HepG2 (cell line): ENCODE results near the gene ZBTB37. TPM values are rescaled to one million over a fixed set of nuclear protein-coding genes. Genes with fewer than 3 reads are reported as not detected.
A peak's percentile ranks its signal among the peaks of the same experiment; 100 is the strongest.

Source experiments
- KLF13 ChIP-seq: sonication (generic); formaldehyde crosslinking; IDR thresholded peaks from 2 replicates; pipeline ENCODE4 v1.4.0; 2020; ENCODE audit warnings: mild to moderate bottlenecking, missing genetic modification reagents
- KLF6 ChIP-seq: IDR thresholded peaks from 2 replicates; pipeline ENCODE4 v1.8.0; 2016; ENCODE audit warnings: missing biosample characterization, missing genetic modification reagents
- MED8 ChIP-seq: sonication (generic); formaldehyde crosslinking; IDR thresholded peaks from 2 replicates; pipeline ENCODE4 v1.8.1; 2023; ENCODE audit warnings: mild to moderate bottlenecking, missing genetic modification reagents; ENCODE audit not compliant: insufficient replicate concordance
- MYNN ChIP-seq: sonication (generic); formaldehyde crosslinking; IDR thresholded peaks from 2 replicates; pipeline ENCODE4 v1.4.0; 2020; ENCODE audit warnings: mild to moderate bottlenecking, low read depth, missing genetic modification reagents
- RBAK ChIP-seq: sonication (generic); formaldehyde crosslinking; IDR thresholded peaks from 2 replicates; pipeline ENCODE4 v1.5.1; 2020; ENCODE audit warnings: mild to moderate bottlenecking, missing genetic modification reagents
- SALL1 ChIP-seq: sonication (generic); formaldehyde crosslinking; IDR thresholded peaks from 2 replicates; pipeline ENCODE4 v1.8.0; 2022; ENCODE audit warnings: mild to moderate bottlenecking, missing genetic modification reagents
- TSC22D2 ChIP-seq: sonication (generic); formaldehyde crosslinking; IDR thresholded peaks from 2 replicates; pipeline ENCODE4 v1.5.1; 2020; ENCODE audit warnings: missing genetic modification reagents, mild to moderate bottlenecking, borderline replicate concordance
- XRCC5 ChIP-seq: fragments of 200-400 bp; formaldehyde crosslinking; optimal IDR thresholded peaks from 2 replicates; pipeline ENCODE3; 2017; ENCODE audit warnings: mild to moderate bottlenecking, low read length
- ZFP37 ChIP-seq: sonication (generic); formaldehyde crosslinking; IDR thresholded peaks from 2 replicates; pipeline ENCODE4 v1.4.0; 2020; ENCODE audit warnings: missing genetic modification reagents, borderline replicate concordance
- ZNF564 ChIP-seq: sonication (generic); formaldehyde crosslinking; IDR thresholded peaks from 2 replicates; pipeline ENCODE4 v1.8.1; 2023; ENCODE audit warnings: mild to moderate bottlenecking, missing genetic modification reagents
- ZNF7 ChIP-seq: IDR thresholded peaks from 2 replicates; pipeline ENCODE4 v1.6.1; 2016; ENCODE audit warnings: missing biosample characterization, missing genetic modification reagents
- ZNF777 ChIP-seq: sonication (generic); formaldehyde crosslinking; IDR thresholded peaks from 2 replicates; pipeline ENCODE4 v1.4.0; 2020; ENCODE audit warnings: missing genetic modification reagents
- polyA plus RNA-seq, 8 experiments: library from polyadenylated mRNA; depleted of rRNA in 3 of 8; stranded (reverse) in 7 of 8; unstranded in 1 of 8; fragments of >200 nt; fragmentation: Illumina TruSeq in 4 of 8; extraction: Trizol in 4 of 8; gene quantifications; 2 replicates each; pipeline versions ENCODE4 v1.2.1 to v1.2.3, GENCODE V29; 2011 to 2016; ENCODE audit warnings: low read depth in 4 of 8, missing spikeins in 1 of 8, mixed read lengths in 1 of 8; ENCODE audit not compliant: insufficient read depth in 1 of 8
- total RNA-seq, 5 experiments: library from RNA; depleted of rRNA; stranded (reverse); fragments of >200 nt; fragmentation: Illumina TruSeq; extraction: Trizol; gene quantifications; 2 replicates each; pipeline ENCODE4 v1.2.3, GENCODE V29; 2016; ENCODE audit warnings: low read depth in 1 of 5
- TF ChIP-seq, protein P1 (sequence below): sonication (generic); formaldehyde crosslinking; IDR thresholded peaks from 2 replicates; pipeline ENCODE4 v1.5.0; 2020; ENCODE audit warnings: missing genetic modification reagents, mild to moderate bottlenecking, borderline replicate concordance
- TF ChIP-seq, protein P2 (sequence below): sonication (generic); formaldehyde crosslinking; IDR thresholded peaks from 2 replicates; pipeline ENCODE4 v1.8.0; 2022; ENCODE audit warnings: missing genetic modification reagents, low read depth, mild to moderate bottlenecking, borderline replicate concordance
- TF ChIP-seq, protein P3 (sequence below): IDR thresholded peaks from 2 replicates; pipeline ENCODE4 v1.6.1; 2012; ENCODE audit warnings: low read depth, low read length, improper control_type of control experiment
- TF ChIP-seq, protein P4 (sequence below): sonication (generic); formaldehyde crosslinking; IDR thresholded peaks from 2 replicates; pipeline ENCODE4 v1.4.0; 2020; ENCODE audit warnings: mild to moderate bottlenecking, low read depth, missing genetic modification reagents
- TF ChIP-seq, protein P5 (sequence below): IDR thresholded peaks from 2 replicates; pipeline ENCODE4 v1.6.1; 2016; ENCODE audit warnings: low read depth, missing genetic modification reagents, missing compliant biosample characterization
- TF ChIP-seq, protein P6 (sequence below): sonication (generic); formaldehyde crosslinking; IDR thresholded peaks from 2 replicates; pipeline ENCODE4 v1.4.0; 2020; ENCODE audit warnings: missing genetic modification reagents

The ZBTB37 gene
- total and polyA plus RNA-seq, 2 of the 13 experiments (the other 11 are each of a cell fraction or from before 2014, with no cell fraction given), result 2.6 to 7.7 TPM

DNA sequence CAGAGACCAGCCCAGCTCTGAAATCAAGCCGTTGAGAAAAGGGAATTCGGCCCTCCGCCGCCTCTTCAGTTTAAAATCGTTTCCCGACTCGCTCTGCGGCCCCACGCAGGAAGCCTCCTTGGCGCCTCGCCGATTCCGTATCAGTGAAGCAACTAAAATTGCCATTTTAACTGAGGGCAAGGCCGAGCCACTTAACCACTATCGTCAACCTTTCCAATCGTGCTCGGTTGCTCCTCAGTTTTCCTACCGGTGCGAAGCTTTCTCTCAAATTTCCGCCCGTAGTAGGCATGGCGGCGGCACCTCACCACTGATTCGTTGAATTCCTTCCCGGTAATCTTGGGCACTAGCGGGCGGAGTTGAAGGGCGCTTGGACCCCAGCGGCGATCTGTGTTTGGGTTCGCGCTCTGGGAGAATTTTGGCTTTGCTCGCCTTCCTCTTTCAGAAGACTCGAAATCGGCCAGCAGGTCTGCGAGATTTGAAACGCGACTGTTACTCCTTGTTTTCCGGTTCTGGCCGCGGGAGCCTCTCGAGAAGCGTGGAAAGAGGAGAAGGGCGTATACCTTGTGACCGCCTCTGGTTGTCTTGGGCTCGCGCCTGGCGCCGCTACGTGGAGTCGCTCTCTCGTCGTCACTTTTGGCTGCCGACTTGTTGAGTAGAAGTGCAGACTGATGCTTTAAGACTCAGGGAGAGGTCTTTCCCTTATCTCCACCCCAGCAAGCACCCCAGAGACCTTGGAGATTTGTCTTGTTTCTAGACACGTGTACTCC, 43.7 kb upstream of the ZBTB37 start, which contains the start of the genes CENPL and DARS2 (continued):
- TF ChIP-seq, protein P1, sequence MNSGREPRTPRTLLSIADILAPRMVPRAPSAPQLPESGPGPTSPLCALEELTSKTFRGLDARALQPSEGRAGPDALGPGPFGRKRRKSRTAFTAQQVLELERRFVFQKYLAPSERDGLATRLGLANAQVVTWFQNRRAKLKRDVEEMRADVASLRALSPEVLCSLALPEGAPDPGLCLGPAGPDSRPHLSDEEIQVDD (CRISPR knock-in tag), result no peak
- TF ChIP-seq, protein P2, sequence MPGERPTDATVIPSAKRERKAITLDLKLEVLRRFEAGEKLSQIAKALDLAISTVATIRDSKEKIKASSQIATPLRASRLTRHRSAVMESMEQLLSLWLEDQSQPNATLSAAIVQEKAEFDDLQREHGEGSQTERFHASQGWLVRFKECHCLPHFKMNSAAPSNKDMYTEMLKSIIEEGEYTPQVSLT (CRISPR knock-in tag), result no peak
- peak; percentile 38; the same call in 1 of the 2 replicates for TF ChIP-seq ZNF564 (CRISPR knock-in tag)
- TF ChIP-seq ZNF777 (CRISPR knock-in tag), result no peak
- TF ChIP-seq XRCC5, result peak; percentile 19
- TF ChIP-seq, protein P3, sequence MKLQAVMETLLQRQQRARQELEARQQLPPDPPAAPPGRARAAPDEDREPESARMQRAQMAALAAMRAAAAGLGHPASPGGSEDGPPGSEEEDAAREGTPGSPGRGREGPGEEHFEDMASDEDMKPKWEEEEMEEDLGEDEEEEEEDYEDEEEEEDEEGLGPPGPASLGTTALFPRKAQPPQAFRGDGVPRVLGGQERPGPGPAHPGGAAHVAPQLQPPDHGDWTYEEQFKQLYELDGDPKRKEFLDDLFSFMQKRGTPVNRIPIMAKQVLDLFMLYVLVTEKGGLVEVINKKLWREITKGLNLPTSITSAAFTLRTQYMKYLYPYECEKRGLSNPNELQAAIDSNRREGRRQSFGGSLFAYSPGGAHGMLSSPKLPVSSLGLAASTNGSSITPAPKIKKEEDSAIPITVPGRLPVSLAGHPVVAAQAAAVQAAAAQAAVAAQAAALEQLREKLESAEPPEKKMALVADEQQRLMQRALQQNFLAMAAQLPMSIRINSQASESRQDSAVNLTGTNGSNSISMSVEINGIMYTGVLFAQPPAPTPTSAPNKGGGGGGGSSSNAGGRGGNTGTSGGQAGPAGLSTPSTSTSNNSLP, result no peak
- peak; percentile 52 for TF ChIP-seq SALL1 (CRISPR knock-in tag)
- peak; percentile 88; the same call in 1 of the 2 replicates for TF ChIP-seq TSC22D2 (CRISPR knock-in tag)
- TF ChIP-seq RBAK (CRISPR knock-in tag), result no peak
- TF ChIP-seq, protein P4, sequence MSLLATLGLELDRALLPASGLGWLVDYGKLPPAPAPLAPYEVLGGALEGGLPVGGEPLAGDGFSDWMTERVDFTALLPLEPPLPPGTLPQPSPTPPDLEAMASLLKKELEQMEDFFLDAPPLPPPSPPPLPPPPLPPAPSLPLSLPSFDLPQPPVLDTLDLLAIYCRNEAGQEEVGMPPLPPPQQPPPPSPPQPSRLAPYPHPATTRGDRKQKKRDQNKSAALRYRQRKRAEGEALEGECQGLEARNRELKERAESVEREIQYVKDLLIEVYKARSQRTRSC (CRISPR knock-in tag), result no peak
- TF ChIP-seq, protein P5, sequence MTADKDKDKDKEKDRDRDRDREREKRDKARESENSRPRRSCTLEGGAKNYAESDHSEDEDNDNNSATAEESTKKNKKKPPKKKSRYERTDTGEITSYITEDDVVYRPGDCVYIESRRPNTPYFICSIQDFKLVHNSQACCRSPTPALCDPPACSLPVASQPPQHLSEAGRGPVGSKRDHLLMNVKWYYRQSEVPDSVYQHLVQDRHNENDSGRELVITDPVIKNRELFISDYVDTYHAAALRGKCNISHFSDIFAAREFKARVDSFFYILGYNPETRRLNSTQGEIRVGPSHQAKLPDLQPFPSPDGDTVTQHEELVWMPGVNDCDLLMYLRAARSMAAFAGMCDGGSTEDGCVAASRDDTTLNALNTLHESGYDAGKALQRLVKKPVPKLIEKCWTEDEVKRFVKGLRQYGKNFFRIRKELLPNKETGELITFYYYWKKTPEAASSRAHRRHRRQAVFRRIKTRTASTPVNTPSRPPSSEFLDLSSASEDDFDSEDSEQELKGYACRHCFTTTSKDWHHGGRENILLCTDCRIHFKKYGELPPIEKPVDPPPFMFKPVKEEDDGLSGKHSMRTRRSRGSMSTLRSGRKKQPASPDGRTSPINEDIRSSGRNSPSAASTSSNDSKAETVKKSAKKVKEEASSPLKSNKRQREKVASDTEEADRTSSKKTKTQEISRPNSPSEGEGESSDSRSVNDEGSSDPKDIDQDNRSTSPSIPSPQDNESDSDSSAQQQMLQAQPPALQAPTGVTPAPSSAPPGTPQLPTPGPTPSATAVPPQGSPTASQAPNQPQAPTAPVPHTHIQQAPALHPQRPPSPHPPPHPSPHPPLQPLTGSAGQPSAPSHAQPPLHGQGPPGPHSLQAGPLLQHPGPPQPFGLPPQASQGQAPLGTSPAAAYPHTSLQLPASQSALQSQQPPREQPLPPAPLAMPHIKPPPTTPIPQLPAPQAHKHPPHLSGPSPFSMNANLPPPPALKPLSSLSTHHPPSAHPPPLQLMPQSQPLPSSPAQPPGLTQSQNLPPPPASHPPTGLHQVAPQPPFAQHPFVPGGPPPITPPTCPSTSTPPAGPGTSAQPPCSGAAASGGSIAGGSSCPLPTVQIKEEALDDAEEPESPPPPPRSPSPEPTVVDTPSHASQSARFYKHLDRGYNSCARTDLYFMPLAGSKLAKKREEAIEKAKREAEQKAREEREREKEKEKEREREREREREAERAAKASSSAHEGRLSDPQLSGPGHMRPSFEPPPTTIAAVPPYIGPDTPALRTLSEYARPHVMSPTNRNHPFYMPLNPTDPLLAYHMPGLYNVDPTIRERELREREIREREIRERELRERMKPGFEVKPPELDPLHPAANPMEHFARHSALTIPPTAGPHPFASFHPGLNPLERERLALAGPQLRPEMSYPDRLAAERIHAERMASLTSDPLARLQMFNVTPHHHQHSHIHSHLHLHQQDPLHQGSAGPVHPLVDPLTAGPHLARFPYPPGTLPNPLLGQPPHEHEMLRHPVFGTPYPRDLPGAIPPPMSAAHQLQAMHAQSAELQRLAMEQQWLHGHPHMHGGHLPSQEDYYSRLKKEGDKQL (CRISPR knock-in tag), result no peak
- no peak for TF ChIP-seq MYNN (CRISPR knock-in tag)
- TF ChIP-seq MED8 (CRISPR knock-in tag), result no peak
- TF ChIP-seq, protein P6, sequence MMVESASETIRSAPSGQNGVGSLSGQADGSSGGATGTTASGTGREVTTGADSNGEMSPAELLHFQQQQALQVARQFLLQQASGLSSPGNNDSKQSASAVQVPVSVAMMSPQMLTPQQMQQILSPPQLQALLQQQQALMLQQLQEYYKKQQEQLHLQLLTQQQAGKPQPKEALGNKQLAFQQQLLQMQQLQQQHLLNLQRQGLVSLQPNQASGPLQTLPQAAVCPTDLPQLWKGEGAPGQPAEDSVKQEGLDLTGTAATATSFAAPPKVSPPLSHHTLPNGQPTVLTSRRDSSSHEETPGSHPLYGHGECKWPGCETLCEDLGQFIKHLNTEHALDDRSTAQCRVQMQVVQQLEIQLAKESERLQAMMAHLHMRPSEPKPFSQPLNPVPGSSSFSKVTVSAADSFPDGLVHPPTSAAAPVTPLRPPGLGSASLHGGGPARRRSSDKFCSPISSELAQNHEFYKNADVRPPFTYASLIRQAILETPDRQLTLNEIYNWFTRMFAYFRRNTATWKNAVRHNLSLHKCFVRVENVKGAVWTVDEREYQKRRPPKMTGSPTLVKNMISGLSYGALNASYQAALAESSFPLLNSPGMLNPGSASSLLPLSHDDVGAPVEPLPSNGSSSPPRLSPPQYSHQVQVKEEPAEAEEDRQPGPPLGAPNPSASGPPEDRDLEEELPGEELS (CRISPR knock-in tag), result peak; percentile 36; the same call in 1 of the 2 replicates
- TF ChIP-seq KLF6, result peak; percentile 47; the same call in 1 of the 2 replicates
- no peak for TF ChIP-seq ZNF7 (CRISPR knock-in tag)
- no peak for TF ChIP-seq KLF13 (CRISPR knock-in tag)
- 0 out of 2 replicates have a peak, but pooled peaks have one; percentile 16 for TF ChIP-seq ZFP37 (CRISPR knock-in tag)
